K562 (cell line): ENCODE results near the gene PLEKHA7. TPM values are rescaled to one million over a fixed set of nuclear protein-coding genes. Genes with fewer than 3 reads are reported as not detected.

Source experiments
- ATAC-seq: fragments of 200-7000 bp; cut with Tn5 transposase; 3 replicates; pipeline ENCODE4 v1.9.1; 2020; ENCODE audit warnings: moderate library complexity
- BruUV-seq: library from RNA; stranded (reverse); fragments of 400-500 nt; replicated peaks from 2 replicates; lab custom pipeline; 2021; lab: Mats Ljungman, UMichigan
- CTCF ChIA-PET: fragments of 300-600 bp; formaldehyde crosslinking; extraction: SDS; loops from one replicate; lab custom pipeline; 2021; ENCODE audit warnings: low intra/inter-chr PET ratio; lab: Yijun Ruan, JAX
- POLR2A ChIA-PET: fragments of 300-600, 350-650 bp; sonication (Branson Sonifier 250); formaldehyde crosslinking; extraction: SDS; loops from one replicate; lab custom pipeline; 2021; ENCODE audit warnings: antibody characterized with exemption, inconsistent platforms; lab: Yijun Ruan, JAX
- DNase-seq, 4 experiments: peaks; one replicate each; pipeline versions ENCODE4 v3.0.0 to v3.0.0-alpha.2; 2011 to 2018; ENCODE audit warnings: low spot score in 3 of 4, mixed read lengths in 3 of 4; ENCODE audit errors: extremely low read depth in 1 of 4
- FAIRE-seq: peaks from 2 replicates; lab custom pipeline; 2011; peaks lifted over from hg19 to GRCh38; lab: Jason Lieb, UNC
- H2AFZ ChIP-seq: 2 replicates; pipeline ENCODE4 v1.6.0; 2011; ENCODE audit warnings: low read depth, low read length, control low read depth, inconsistent platforms
- H3K27ac ChIP-seq: fragments of 200-600 bp; 3 replicates; pipeline ENCODE4 v1.8.0; 2011; ENCODE audit warnings: low read depth, mild to moderate bottlenecking, control low read depth, inconsistent platforms, low read length, moderate library complexity, mixed read lengths; ENCODE audit errors: extremely low read depth
- H3K27me3 ChIP-seq, 2 experiments: fragments of 300-600 bp in 1 of 2; 2 replicates in 1 of 2; 3 replicates in 1 of 2; pipeline versions ENCODE4 v1.6.0 to v1.8.0; 2011; ENCODE audit warnings: inconsistent platforms in 2 of 2, low read length in 2 of 2, mild to moderate bottlenecking in 1 of 2, mixed read lengths in 1 of 2, moderate library complexity in 1 of 2; ENCODE audit not compliant: control insufficient read depth in 2 of 2, insufficient read depth in 2 of 2
- H3K36me3 ChIP-seq: fragments of 300-600 bp; 3 replicates; pipeline ENCODE4 v1.8.0; 2011; ENCODE audit warnings: mild to moderate bottlenecking, low read length, inconsistent platforms; ENCODE audit not compliant: control insufficient read depth, insufficient read depth
- H3K4me1 ChIP-seq, 2 experiments: fragments of 200-600 bp in 1 of 2; replicated peaks in 1 of 2; 2 replicates in 1 of 2; 3 replicates in 1 of 2; pipeline versions ENCODE4 v1.5.1 to v1.8.0; 2011; ENCODE audit warnings: inconsistent platforms in 2 of 2, low read length in 2 of 2, mild to moderate bottlenecking in 1 of 2, mixed read lengths in 1 of 2, moderate library complexity in 1 of 2; ENCODE audit not compliant: control insufficient read depth in 2 of 2, insufficient read depth in 2 of 2
- H3K4me2 ChIP-seq: 2 replicates; pipeline ENCODE4 v1.6.1; 2011; ENCODE audit warnings: low read length, control low read depth, inconsistent platforms, mixed read lengths; ENCODE audit not compliant: insufficient read depth
- H3K4me3 ChIP-seq: fragments of 200-600 bp; sonication (generic), shearing (Covaris generic); 2 replicates; pipeline ENCODE4 v1.5.1; 2016; ENCODE audit warnings: control low read depth, inconsistent platforms
- H3K79me2 ChIP-seq: fragments of 200-600 bp; 3 replicates; pipeline ENCODE4 v1.8.0; 2011; ENCODE audit warnings: low read length, inconsistent platforms; ENCODE audit not compliant: control insufficient read depth, insufficient read depth
- H3K9ac ChIP-seq, 2 experiments: 2 replicates each; pipeline versions ENCODE4 v1.6.0 to v1.6.1; 2011; ENCODE audit warnings: low read depth in 2 of 2, low read length in 2 of 2, control low read depth in 1 of 2, inconsistent platforms in 1 of 2, mild to moderate bottlenecking in 1 of 2, mixed read lengths in 1 of 2; ENCODE audit not compliant: insufficient read depth in 1 of 2
- H3K9me1 ChIP-seq: one replicate; pipeline ENCODE4 v1.6.0; 2011; ENCODE audit warnings: inconsistent platforms, mild to moderate bottlenecking, low read length, moderate library complexity; ENCODE audit not compliant: control insufficient read depth, insufficient read depth
- H3K9me3 ChIP-seq: replicated peaks from 2 replicates; pipeline ENCODE4 v1.5.1; 2011; ENCODE audit warnings: low read depth, low read length, inconsistent platforms; ENCODE audit not compliant: control insufficient read depth, insufficient read depth
- H4K20me1 ChIP-seq: replicated peaks from 2 replicates; pipeline ENCODE4 v1.6.1; 2011; ENCODE audit warnings: low read length, inconsistent platforms, mixed read lengths; ENCODE audit not compliant: control insufficient read depth, insufficient read depth
- KLF10 ChIP-seq: fragments of 250-450 bp; sonication (Bioruptor Pico); IDR thresholded peaks from 2 replicates; pipeline ENCODE4 v1.6.1; 2021; ENCODE audit warnings: matching md5 sums
- MLX ChIP-seq, 2 experiments: fragments of 450-650 bp in 1 of 2; sonication (generic) in 1 of 2; formaldehyde crosslinking; conservative IDR thresholded peaks; 2 replicates each; pipeline versions ENCODE4 v1.4.0 to v1.8.1; 2020 to 2022; ENCODE audit warnings: mild to moderate bottlenecking in 1 of 2, missing genetic modification reagents in 1 of 2
- RFX1 ChIP-seq: fragments of 450-650 bp; IDR thresholded peaks from 2 replicates; pipeline ENCODE4 v1.6.1; 2016; ENCODE audit warnings: mild to moderate bottlenecking, moderate library complexity
- ZNF444 ChIP-seq: fragments of 250-450 bp; sonication (Bioruptor Pico); IDR thresholded peaks from 2 replicates; pipeline ENCODE4 v1.4.0; 2020; ENCODE audit warnings: mild to moderate bottlenecking, moderate library complexity
- WGBS: fragments of 100-300 bp; shearing (Covaris generic); methylation state at CpG from one replicate; pipeline ENCODE4 v1.1.6; 2016; ENCODE audit warnings: low coverage, mixed read lengths; ENCODE audit not compliant: insufficient coverage; ENCODE audit errors: missing lambda C conversion rate; 5-methylcytosine and 5-hydroxymethylcytosine counted together
- in situ Hi-C: fragments of 300-500 bp; cut with MboI; formaldehyde crosslinking; loops from 4 replicates; pipeline ENCODE4 v1.15.0; 2018; ENCODE audit warnings: inconsistent platforms, mixed read lengths
- intact Hi-C: fragments of 100-400 bp; cut with micrococcal nuclease; formaldehyde crosslinking; loops from 2 replicates; pipeline ENCODE4 v1.14.2; 2022
- polyA plus RNA-seq, 8 experiments: library from polyadenylated mRNA; depleted of rRNA in 4 of 8; stranded (reverse) in 5 of 8; unstranded in 3 of 8; fragments of >200 nt; fragmentation: Nextera tagmentation in 2 of 8; fragmentation: Illumina TruSeq in 1 of 8; extraction: Ambion mirVana in 2 of 8; extraction: Trizol in 1 of 8; gene quantifications; 2 replicates each; pipeline versions ENCODE4 v1.2.1 to v1.2.3, GENCODE V29; 2011 to 2014; ENCODE audit warnings: inconsistent platforms in 1 of 8, missing spikeins in 1 of 8
- total RNA-seq, 7 experiments: library from RNA; depleted of rRNA in 6 of 7; stranded (reverse); fragments of >200 nt in 6 of 7; fragmentation: Illumina TruSeq in 2 of 7; extraction: Trizol in 2 of 7; gene quantifications; 2 replicates each; pipeline versions ENCODE4 v1.2.1 to v1.2.3, GENCODE V29; 2011 to 2021; ENCODE audit warnings: low replicate concordance in 1 of 7

Gene PLEKHA7
- total and polyA plus RNA-seq, 9 of the 15 experiments (the other 6 are each of a cell fraction or from before 2014, with no cell fraction given) = 0.06 to 0.77 (median 0.20) TPM; not detected in 1

DNA sequence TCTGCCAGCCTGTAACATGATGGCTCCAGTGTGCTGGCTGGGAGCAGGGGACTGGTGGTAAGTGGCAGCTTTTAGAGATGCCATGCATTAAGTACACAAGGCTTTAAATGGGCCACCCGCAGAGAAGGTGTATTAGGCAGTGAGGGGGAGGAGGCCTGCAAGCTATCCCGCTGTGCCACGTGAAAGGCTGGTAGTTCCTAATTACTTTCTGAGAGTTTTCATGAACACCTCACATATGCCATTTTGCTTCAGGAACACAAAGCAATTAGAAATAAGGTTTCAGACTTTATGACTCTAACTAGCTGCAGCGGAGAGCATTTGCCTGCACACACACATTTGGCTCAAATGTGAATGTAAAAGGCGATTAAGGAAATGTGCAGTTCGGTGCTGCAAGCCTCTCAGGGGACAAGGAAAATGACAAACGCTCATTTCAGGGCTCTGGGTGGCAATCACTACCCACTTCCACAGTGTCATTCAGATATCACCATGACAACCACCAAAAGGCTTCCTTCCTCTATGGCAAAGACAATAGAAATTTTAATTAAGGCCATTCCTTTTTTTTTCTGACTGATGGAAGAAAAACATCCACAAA is 116.6 kb downstream of the PLEKHA7 start:
- no peaks in the 10 kb centered on the region; a peak in 1 of 5 replicates for H3K4me1 ChIP-seq
- no peaks in the 10 kb centered on the region for H3K36me3 ChIP-seq
- H2AFZ ChIP-seq = no peak overlapping the region
- TF ChIP-seq MLX (CRISPR knock-in tag; conservative IDR thresholded peaks at IDR 0.05) (no peak), KLF10 (CRISPR knock-in tag) (no peak), ZNF444 (CRISPR knock-in tag) (no peak), RFX1 (peak; percentile 60)
- no peak overlapping the region for H3K4me3 ChIP-seq
- BruUV-seq = no TSS peak
- intact Hi-C loops (no loop called here), in situ Hi-C loops (no loop called here)
- no peaks in the 10 kb centered on the region for H3K79me2 ChIP-seq
- peaks cover 11 to 17% of the 10 kb centered on the region in 2 experiments; a peak in 3 of 5 replicates for H3K27me3 ChIP-seq
- 2% methylated on average over 7 of the region's 7 CpGs for WGBS
- POLR2A ChIA-PET = interaction anchor here (1.1 kb wide), 1 partner anchor 20 kb away, joined by 4 read pairs; no protein-coding TSS in a partner anchor
- H3K9me3 ChIP-seq = no peaks in the 10 kb centered on the region
- no peaks in the 10 kb centered on the region for H3K9me1 ChIP-seq
- H4K20me1 ChIP-seq = no peaks in the 10 kb centered on the region
- no peak overlapping the region for H3K27ac ChIP-seq
- ATAC-seq = no peak
- DNase-seq = no peak
- H3K4me2 ChIP-seq = no peak overlapping the region
- no peak overlapping the region for H3K9ac ChIP-seq
- CTCF ChIA-PET = no interaction called here
- FAIRE-seq = no peak
